IPS-15b (cell line): ENCODE data around the gene ZNF469.
"Not testable (repeated sequence)": the region's sequence is repeated elsewhere in the genome, so short reads cannot be mapped to it uniquely, and the experiment has no call there.

Experiments
- H3K27me3 ChIP-seq: one replicate; pipeline ENCODE4 v1.6.1; 2013; ENCODE audit warnings: low read length; ENCODE audit not compliant: control insufficient read depth, insufficient read depth
- H3K36me3 ChIP-seq: one replicate; pipeline ENCODE4 v1.6.1; 2013; ENCODE audit warnings: low read length; ENCODE audit not compliant: control insufficient read depth, insufficient read depth
- H3K4me1 ChIP-seq: one replicate; pipeline ENCODE4 v1.6.1; 2013; ENCODE audit warnings: mild to moderate bottlenecking, low read length; ENCODE audit not compliant: control insufficient read depth, insufficient read depth
- H3K4me3 ChIP-seq: one replicate; pipeline ENCODE4 v1.5.1; 2013; ENCODE audit warnings: low read depth, low read length
- H3K9ac ChIP-seq: one replicate; pipeline ENCODE4 v1.6.1; 2013; ENCODE audit warnings: low read depth, mild to moderate bottlenecking, low read length
- H3K9me3 ChIP-seq: one replicate; pipeline ENCODE4 v1.6.1; 2013; ENCODE audit warnings: mild to moderate bottlenecking, low read length; ENCODE audit not compliant: control insufficient read depth, insufficient read depth

Gene ZNF469

GRCh38 chr16:88405216-88406060 is 22.7 kb downstream of the ZNF469 start:
- Histone ChIP-seq H3K4me1 (no peaks in the 10 kb centered on the region), H3K9me3 (no peaks in the 10 kb centered on the region), H3K9ac (no peak overlapping the region), H3K36me3 (no peaks in the 10 kb centered on the region), H3K27me3 (no peaks in the 10 kb centered on the region), H3K4me3 (no peak overlapping the region)

- Histone ChIP-seq H3K27me3 (no peaks in the 10 kb centered on the region), H3K4me1 (no peaks in the 10 kb centered on the region), H3K36me3 (no peaks in the 10 kb centered on the region), H3K9me3 (no peaks in the 10 kb centered on the region), H3K9ac (no peak overlapping the region), H3K4me3 (no peak overlapping the region)
Measured at GRCh38 chr16:88406096-88407041, 23.6 kb downstream of the ZNF469 start.

- Histone ChIP-seq H3K9me3 (no peaks in the 10 kb centered on the region), H3K4me1 (no peaks in the 10 kb centered on the region), H3K27me3 (no peaks in the 10 kb centered on the region), H3K4me3 (no peak overlapping the region), H3K36me3 (no peaks in the 10 kb centered on the region), H3K9ac (no peak overlapping the region)
Measured at GRCh38 chr16:88407042-88407420, 24.3 kb downstream of the ZNF469 start.

- Histone ChIP-seq H3K9me3 (no peaks in the 10 kb centered on the region), H3K9ac (no peak overlapping the region), H3K4me1 (no peaks in the 10 kb centered on the region), H3K4me3 (no peak overlapping the region), H3K36me3 (no peaks in the 10 kb centered on the region), H3K27me3 (no peaks in the 10 kb centered on the region)
Measured at GRCh38 chr16:88407807-88408206, 25.0 kb downstream of the ZNF469 start.

DNA sequence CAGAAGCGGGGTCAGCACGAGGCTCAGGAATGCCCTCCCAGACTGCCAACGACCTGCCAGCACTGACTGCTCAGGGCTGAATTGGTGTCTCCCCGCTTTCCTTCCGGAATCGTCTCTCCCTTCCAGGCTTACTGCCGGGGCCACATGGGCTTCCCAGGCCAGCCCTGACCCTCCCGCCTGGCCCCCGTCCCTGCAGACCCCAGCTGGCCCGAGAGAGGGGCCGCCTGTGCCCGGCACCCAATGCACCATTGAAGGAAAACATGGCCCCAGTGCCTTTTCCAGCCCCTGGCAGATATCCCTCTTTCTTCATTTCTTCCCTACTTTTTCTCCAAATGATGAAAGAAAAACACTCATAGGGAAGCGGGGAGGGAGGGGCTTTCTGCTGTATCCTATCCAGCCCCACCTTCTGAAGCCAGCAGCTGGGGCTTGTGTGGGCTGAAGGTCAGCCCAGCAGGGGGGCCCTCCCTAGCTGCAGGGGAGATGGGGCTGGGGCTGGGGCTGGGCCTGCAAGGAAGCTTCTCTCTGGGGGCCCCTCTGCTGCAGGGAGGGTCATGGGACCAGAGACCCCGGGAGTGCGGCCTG is 25.9 kb downstream of the ZNF469 start:
- H3K27me3 ChIP-seq = no peaks in the 10 kb centered on the region
- no peaks in the 10 kb centered on the region for H3K36me3 ChIP-seq
- no peaks in the 10 kb centered on the region for H3K9me3 ChIP-seq
- H3K4me1 ChIP-seq = no peaks in the 10 kb centered on the region
- no peak overlapping the region for H3K4me3 ChIP-seq
- H3K9ac ChIP-seq = no peak overlapping the region

- H3K27me3 ChIP-seq = no peaks in the 10 kb centered on the region
- no peak overlapping the region for H3K9ac ChIP-seq
- no peaks in the 10 kb centered on the region for H3K36me3 ChIP-seq
- H3K4me3 ChIP-seq = no peak overlapping the region
- no peaks in the 10 kb centered on the region for H3K9me3 ChIP-seq
- no peaks in the 10 kb centered on the region for H3K4me1 ChIP-seq
Measured at GRCh38 chr16:88409296-88410065, 26.7 kb downstream of the ZNF469 start.

DNA sequence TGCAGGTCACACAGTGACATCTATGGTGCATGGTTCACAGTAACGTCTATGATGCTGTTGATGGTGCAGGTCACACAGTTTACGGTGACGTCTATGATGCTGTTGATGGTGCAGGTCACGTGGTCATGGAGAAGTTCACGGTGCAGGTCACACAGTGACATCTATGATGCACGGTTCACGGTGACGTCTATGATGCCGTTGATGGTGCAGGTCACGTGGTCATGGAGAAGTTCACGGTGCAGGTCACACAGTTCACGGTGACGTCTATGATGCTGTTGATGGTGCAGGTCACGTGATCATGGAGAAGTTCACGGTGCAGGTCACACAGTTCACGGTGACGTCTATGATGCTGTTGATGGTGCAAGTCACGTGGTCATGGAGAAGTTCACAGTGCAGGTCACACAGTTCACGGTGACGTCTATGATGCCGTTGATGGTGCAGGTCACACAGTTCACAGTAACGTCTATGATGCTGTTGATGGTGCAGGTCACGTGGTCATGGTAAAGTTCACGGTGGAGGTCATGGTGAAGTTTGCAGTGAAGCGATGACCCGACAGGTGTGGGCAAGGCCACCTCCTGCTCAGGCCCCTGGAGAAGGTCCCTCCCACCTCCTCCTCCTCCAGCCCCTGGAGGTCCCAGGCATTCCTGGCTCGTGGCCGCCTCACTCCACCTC is 27.7 kb downstream of the ZNF469 start:
- H3K4me3 ChIP-seq, H3K4me1 ChIP-seq, H3K27me3 ChIP-seq, H3K9me3 ChIP-seq, H3K36me3 ChIP-seq, H3K9ac ChIP-seq: not testable (repeated sequence)

DNA sequence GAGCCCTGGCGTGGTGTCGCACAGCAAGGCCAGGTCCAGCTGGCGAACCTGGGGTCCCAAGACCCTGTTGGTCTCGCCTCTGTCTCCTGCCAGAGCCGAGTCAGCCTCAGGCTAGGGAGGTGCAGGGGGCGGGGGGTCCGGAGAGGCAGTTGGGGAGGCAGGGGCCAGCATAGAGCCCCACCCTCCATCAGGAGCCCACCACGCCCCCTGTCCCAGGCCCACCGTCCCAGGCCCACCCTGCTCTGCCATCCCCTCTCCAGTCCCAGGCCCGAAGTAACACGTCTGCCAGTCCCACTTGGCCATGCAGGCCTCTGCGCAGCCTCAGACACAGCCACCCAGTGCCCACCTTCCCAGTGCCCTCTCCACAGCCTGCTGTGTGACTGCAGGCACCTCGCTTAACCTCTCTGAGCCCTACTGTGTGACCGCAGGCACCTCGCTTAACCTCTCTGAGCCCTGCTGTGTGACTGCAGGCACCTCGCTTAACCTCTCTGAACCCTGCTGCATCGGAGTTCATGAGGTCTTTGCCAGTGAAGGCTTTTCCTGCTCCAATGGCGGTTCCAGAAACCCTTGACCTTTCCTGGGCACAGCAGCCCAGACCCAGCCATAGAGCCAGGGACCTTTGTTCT is 29.3 kb downstream of the ZNF469 start:
- no peaks in the 10 kb centered on the region for H3K27me3 ChIP-seq

DNA sequence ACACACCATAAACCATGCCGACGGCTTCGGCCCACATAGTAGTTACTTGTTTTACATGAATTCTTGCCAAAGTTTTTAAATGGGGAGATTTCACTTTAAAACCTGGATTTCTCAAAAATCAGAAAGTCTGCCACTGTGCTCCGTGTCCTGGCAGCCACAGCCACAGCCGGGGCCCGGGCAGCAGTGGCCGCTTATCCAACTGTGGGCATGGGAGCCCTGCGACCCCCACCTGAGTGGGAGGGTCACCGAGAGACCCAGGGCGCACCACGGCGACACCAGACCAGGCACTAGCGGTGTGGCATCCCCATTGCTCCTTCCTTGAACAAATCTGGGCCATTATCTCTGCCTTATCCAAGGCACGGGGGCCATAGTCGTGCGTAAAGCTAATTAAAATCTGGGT is 30.0 kb downstream of the ZNF469 start:
- Histone ChIP-seq H3K27me3 (no peaks in the 10 kb centered on the region), H3K4me3 (no peak overlapping the region), H3K4me1 (no peaks in the 10 kb centered on the region), H3K36me3 (no peaks in the 10 kb centered on the region), H3K9me3 (no peaks in the 10 kb centered on the region), H3K9ac (no peak overlapping the region)

More for the DNA sequence above, 29.3 kb downstream of the ZNF469 start:
- Histone ChIP-seq H3K9ac (no peak overlapping the region), H3K4me3 (no peak overlapping the region), H3K36me3 (no peaks in the 10 kb centered on the region), H3K9me3 (no peaks in the 10 kb centered on the region), H3K4me1 (no peaks in the 10 kb centered on the region)

GRCh38 chr16:88413231-88413630 is 30.5 kb downstream of the ZNF469 start:
- Histone ChIP-seq H3K4me3 (no peak overlapping the region), H3K36me3 (no peaks in the 10 kb centered on the region), H3K9ac (no peak overlapping the region), H3K4me1 (no peaks in the 10 kb centered on the region), H3K27me3 (no peaks in the 10 kb centered on the region), H3K9me3 (no peaks in the 10 kb centered on the region)
